Hippocampal formation (tissue), 2 donors: ENCODE data around the gene CSNK2A1.

Source experiments
- DNase-seq, 2 donors: peaks; one replicate each; lab custom pipeline; 2025; lab: John Stamatoyannopoulos, UW

The CSNK2A1 gene

DNA sequence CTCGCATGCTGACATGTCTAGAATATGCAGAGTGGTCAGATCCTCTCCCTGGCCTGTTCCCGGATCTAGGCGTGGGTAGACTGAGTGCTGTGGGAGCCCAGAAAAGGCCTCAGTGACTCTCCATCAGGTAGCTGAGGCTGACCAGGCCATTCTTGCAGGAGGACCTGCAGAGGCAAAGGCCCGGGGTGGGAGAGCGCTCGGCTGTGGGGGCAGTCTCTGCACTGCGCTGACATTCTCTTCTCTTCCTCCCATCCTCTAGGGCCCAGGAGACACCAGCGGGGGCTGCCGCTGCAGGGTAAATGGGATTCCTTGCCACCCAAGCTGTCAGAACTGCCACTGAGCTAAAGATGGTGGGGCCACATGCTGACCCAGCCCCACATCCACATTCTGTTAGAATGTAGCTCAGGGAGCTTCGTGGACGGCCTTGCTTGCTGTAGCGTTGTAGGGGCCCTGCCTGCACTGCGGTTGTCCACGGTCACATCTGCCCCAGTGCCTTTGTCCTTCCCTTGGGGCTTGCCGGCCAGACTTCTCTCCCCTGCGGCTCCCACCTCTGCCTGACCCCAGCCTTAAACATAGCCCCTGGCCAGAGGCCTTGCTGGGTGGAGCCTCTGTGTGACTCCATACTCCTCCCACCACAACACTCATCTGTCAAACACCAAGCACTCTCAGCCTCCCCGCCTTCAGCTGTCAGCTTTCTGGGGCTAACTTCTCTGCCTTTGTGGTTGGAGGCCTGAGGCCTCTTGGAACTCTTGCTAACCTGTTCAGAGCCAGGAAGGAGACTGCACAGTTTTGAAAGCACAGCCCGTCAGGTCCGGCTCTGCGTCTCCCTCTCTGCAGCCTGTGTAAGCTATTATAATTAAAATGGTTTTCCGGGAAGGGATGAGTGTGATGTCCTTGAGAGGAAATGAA, 113.2 kb downstream of the CSNK2A1 start:
- DNase-seq = no peak

DNA sequence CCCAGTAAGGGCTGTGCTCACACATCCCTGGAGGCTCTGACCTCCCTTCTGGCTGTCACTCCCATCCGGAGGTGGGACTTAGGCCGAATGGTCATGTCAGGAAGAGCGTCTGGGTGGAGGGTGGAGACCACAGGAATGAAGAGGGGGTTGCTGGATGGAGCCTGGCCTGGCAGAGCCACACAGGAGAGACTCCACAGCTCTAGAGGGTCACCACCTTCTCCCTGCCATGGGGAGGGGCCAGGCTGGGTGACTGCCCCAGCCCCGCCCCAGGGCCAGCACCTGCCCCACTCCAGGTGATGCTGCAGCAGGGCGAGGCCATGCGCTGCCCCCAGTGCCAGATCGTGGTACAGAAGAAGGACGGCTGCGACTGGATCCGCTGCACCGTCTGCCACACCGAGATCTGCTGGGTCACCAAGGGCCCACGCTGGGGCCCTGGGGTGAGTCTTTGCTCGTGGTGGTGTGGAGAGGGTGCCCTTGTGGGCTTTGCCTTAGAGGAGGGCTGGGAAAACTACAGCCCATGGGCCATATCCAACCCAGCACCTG, 114.9 kb downstream of the CSNK2A1 start:
- DNase-seq = no peak

DNA sequence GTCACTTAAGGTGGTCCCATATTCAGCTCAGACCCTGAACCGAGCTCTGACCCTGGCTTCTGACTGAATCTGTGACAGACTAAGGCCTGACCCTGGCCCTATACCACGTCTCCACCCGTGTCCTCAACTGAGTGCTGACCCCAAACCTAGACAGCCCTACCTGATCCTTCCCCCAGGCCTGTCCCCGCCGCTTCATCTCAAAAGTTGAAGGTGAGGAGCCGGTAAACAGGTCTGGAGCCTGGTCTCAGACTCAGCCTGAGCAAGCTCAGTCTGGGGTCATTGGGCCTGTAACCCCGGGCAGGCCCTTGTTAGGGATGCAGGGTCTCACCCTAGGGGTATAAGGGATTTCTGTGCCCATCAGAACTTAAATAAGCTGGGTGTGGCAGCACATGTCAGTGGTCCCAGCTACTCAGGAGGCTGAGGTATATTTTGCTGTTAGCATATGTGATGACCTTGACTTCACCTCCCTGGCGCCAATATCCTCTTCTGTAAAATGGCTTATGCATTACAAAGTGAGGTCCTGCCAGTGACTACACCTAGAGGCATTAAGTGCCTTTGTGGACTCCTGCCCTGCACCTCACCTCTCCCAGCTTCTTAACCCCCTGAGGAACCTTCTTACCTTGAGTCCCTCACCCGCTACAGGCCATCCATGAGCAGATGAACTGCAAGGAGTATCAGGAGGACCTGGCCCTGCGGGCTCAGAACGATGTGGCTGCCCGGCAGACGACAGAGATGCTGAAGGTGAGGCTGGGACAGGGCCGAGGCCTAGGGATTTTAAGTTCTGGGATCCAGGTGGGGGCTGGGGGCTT, 115.5 kb downstream of the CSNK2A1 start:
- DNase-seq = no peak

DNA sequence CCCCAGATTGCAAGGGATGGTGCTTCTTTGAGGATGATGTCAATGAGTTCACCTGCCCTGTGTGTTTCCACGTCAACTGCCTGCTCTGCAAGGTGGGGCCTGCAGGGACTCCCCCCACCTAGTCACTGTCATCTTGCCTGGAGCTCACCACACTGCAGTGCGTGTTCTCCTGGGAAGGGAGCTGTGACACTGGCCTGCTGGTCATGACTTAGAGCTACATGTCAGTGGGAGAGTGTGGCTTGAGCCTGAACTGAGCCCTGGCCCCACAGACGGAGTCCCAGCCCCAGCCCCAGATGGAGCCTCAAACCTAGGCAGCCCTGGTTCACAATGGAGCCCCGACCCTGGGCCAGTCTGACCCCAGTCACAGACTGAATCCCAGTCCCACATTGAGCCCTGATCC, 116.2 kb downstream of the CSNK2A1 start:
- no peak for DNase-seq

DNA sequence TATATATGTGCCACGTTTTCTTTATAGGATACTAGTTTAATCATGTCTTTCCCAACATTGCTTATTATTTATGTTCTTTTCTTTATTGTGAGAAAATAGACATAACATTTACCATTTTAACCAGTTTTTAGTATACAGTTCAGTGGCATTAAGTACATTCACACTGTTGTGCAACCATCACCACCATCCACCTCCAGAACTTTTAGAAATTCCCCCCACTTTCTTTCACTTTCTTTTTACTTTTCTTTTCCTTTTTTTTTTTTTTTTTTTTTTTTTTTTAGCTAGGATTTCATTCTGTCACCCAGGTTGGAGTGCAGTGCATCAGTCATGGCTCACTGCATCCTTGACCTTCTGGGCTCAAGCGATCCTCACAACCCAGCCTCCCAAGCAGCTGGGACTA, 117.0 kb downstream of the CSNK2A1 start:
- no peak for DNase-seq
